Activated CD4-positive, alpha-beta memory T cell treated with anti-CD3 and anti-CD28 coated beads for 36 hours (primary cell): ENCODE data around the gene TAMALIN. TPM values are rescaled to one million over a fixed set of nuclear protein-coding genes. Genes with fewer than 3 reads are reported as not detected.

Source experiments
- total RNA-seq, 2 experiments: library from RNA; stranded (reverse); gene quantifications; one replicate each; pipeline ENCODE4 v1.2.3, GENCODE V29; 2021

The TAMALIN gene
- total RNA-seq, 2 experiments from 2014 or later, result 15.1 to 18.7 TPM

Other genes with a start within 250 kb of the TAMALIN start
- gene FIGNL2, start 158.2 kb upstream of the TAMALIN start, total RNA-seq, result under 1 TPM; 0.29 to 0.31 TPM
- not detected for gene ANKRD33, start 118.8 kb upstream of the TAMALIN start, total RNA-seq
- not detected for gene ACVRL1, start 99.4 kb upstream of the TAMALIN start, total RNA-seq
- gene ACVR1B, start 55.2 kb upstream of the TAMALIN start, total RNA-seq, result 1 to 10 TPM; 8.0 to 8.3 TPM
- 10 to 100 TPM; 64.2 to 68.2 TPM for gene NR4A1, start 44.5 kb downstream of the TAMALIN start, total RNA-seq
- gene ATG101, start 63.0 kb downstream of the TAMALIN start, total RNA-seq, result 10 to 100 TPM; 35.7 to 38.0 TPM
- not detected for gene SMIM41, start 72.8 kb downstream of the TAMALIN start, total RNA-seq
- gene KRT80, start 185.1 kb downstream of the TAMALIN start, total RNA-seq, result not detected
- gene KRT7, start 226.3 kb downstream of the TAMALIN start, total RNA-seq, result 1 to 10 TPM; 3.5 to 3.7 TPM